Stimulated activated CD8-positive, alpha-beta memory T cell treated with anti-CD3 and anti-CD28 coated beads, Interleukin-12 subunit alpha, Interleukin-12 subunit beta, amount 100 ng/mL, for 4 hours (primary cell): ENCODE results near the gene DENND6B.
"Not testable (repeated sequence)": the region's sequence is repeated elsewhere in the genome, so short reads cannot be mapped to it uniquely, and the experiment has no call there.

Experiments
- DNase-seq: peaks from one replicate; pipeline ENCODE4 v3.0.0-alpha.2; 2020; ENCODE audit warnings: low read depth

The DENND6B gene

GRCh38 chr22:50326956-50327710 is at the start of gene DENND6B:
TSS of gene DENND6B (minus strand) at chr22:50327012. CDS start at chr22:50326988, 24 bp downstream.
- DNase-seq: peak; percentile 58

GRCh38 chr22:50376085-50376651 is 49.4 kb upstream of the DENND6B start:
- no peak for DNase-seq

GRCh38 chr22:50371101-50371648 is 44.4 kb upstream of the DENND6B start:
- DNase-seq: no peak

GRCh38 chr22:50367778-50368500 is 41.1 kb upstream of the DENND6B start:
- DNase-seq: no peak

- not testable (repeated sequence) for DNase-seq
Observed at GRCh38 chr22:50363803-50364194, 37.0 kb upstream of the DENND6B start.

GRCh38 chr22:50363166-50363802 is 36.5 kb upstream of the DENND6B start:
- no peak for DNase-seq

GRCh38 chr22:50361688-50362087 is 34.9 kb upstream of the DENND6B start:
- no peak for DNase-seq

GRCh38 chr22:50361222-50361621 is 34.4 kb upstream of the DENND6B start:
- DNase-seq: no peak

- DNase-seq: no peak
Observed at GRCh38 chr22:50360578-50360977, 33.8 kb upstream of the DENND6B start.

GRCh38 chr22:50357756-50358155 is 30.9 kb upstream of the DENND6B start:
- DNase-seq: no peak

- no peak for DNase-seq
Observed at GRCh38 chr22:50357222-50357621, 30.4 kb upstream of the DENND6B start.

- no peak for DNase-seq
Observed at GRCh38 chr22:50356186-50356585, 29.4 kb upstream of the DENND6B start.

GRCh38 chr22:50348058-50348457 is 21.2 kb upstream of the DENND6B start:
- DNase-seq: no peak

GRCh38 chr22:50347157-50347556 is 20.3 kb upstream of the DENND6B start:
- no peak for DNase-seq

GRCh38 chr22:50346470-50346869 is 19.7 kb upstream of the DENND6B start:
- no peak for DNase-seq

- no peak for DNase-seq
Observed at GRCh38 chr22:50343541-50343935, 16.7 kb upstream of the DENND6B start.

- DNase-seq: peak; percentile 88
Observed at GRCh38 chr22:50342651-50343540, 16.1 kb upstream of the DENND6B start, which contains the start of gene PPP6R2. TSS of gene PPP6R2 (plus strand) at chr22:50343327. CDS start at chr22:50393909, 50,582 bp downstream.

- peak; percentile 75 for DNase-seq
Observed at GRCh38 chr22:50341977-50342650, 15.3 kb upstream of the DENND6B start.

GRCh38 chr22:50339945-50340879 is 13.4 kb upstream of the DENND6B start:
- no peak for DNase-seq
